Heart left ventricle (tissue), 16 donors: ENCODE data around the gene CCM2L. TPM values are rescaled to one million over a fixed set of nuclear protein-coding genes. Genes with fewer than 3 reads are reported as not detected.

Source experiments
- ATAC-seq, 4 donors: fragments of 200-7000 bp; cut with Tn5 transposase; one replicate each; pipeline ENCODE4 v1.9.1; 2020 to 2022; ENCODE audit warnings: moderate library complexity in 4 of 4, mild to moderate bottlenecking in 3 of 4, moderate number of reproducible peaks in 1 of 4
- DNase-seq, 5 donors: peaks; one replicate each; pipeline ENCODE4 v3.0.0-alpha.2; 2020
- H3K27ac ChIP-seq, 12 donors: fragments of 200-600 bp; sonication (generic) in 4 of 12; one replicate each; pipeline versions ENCODE4 v1.5.0 to v1.8.0; 2016 to 2022; ENCODE audit warnings: mild to moderate bottlenecking in 2 of 12
- H3K27me3 ChIP-seq, 9 donors: fragments of 200-600 bp; sonication (generic) in 2 of 9; one replicate each; pipeline versions ENCODE4 v1.5.1 to v1.8.0; 2016 to 2022; ENCODE audit warnings: mild to moderate bottlenecking in 3 of 9
- H3K36me3 ChIP-seq, 9 donors: fragments of 200-600 bp; sonication (generic) in 2 of 9; one replicate each; pipeline versions ENCODE4 v1.5.0 to v1.8.0; 2018 to 2022; ENCODE audit warnings: mild to moderate bottlenecking in 2 of 9
- H3K4me1 ChIP-seq, 12 donors: fragments of 200-600 bp; sonication (generic) in 4 of 12; one replicate each; pipeline versions ENCODE4 v1.5.0 to v1.8.0; 2016 to 2022; ENCODE audit warnings: mild to moderate bottlenecking in 3 of 12
- H3K4me3 ChIP-seq, 12 donors: fragments of 200-600 bp; sonication (generic) in 4 of 12; one replicate each; pipeline versions ENCODE4 v1.5.0 to v1.8.0; 2017 to 2022; ENCODE audit warnings: mild to moderate bottlenecking in 9 of 12, moderate library complexity in 4 of 12
- H3K9me3 ChIP-seq, 12 donors: fragments of 200-600 bp; sonication (generic) in 4 of 12; one replicate each; pipeline versions ENCODE4 v1.5.0 to v1.8.0; 2016 to 2022; ENCODE audit warnings: mild to moderate bottlenecking in 1 of 12
- CTCF ChIP-seq, 12 donors: fragments of 200-600 bp; sonication (generic) in 4 of 12; IDR thresholded peaks; one replicate each; pipeline versions ENCODE4 v1.5.0 to v1.8.0; 2018 to 2022; ENCODE audit warnings: antibody characterized with exemption in 12 of 12, mild to moderate bottlenecking in 5 of 12
- POLR2A ChIP-seq, 2 donors: fragments of 450-650 bp; IDR thresholded peaks; one replicate each; pipeline ENCODE4 v1.6.1; 2017; ENCODE audit warnings: antibody characterized with exemption in 2 of 2, mild to moderate bottlenecking in 2 of 2, moderate library complexity in 2 of 2
- WGBS, 4 donors: extraction: QIAGEN DNeasy Blood & Tissue Kit in 2 of 4; methylation state at CpG; one replicate each; pipeline versions ENCODE4 v1.1.5 to v1.1.7; 2013 to 2018; 5-methylcytosine and 5-hydroxymethylcytosine counted together
- intact Hi-C, 10 donors: fragments of 100-400 bp; cut with DNase I; formaldehyde crosslinking; loops; one replicate each; pipeline versions ENCODE4 v1.11.1 to v1.14.2; 2022
- polyA plus RNA-seq, 2 donors: library from polyadenylated mRNA; stranded (reverse); fragments of 200-250 nt; gene quantifications; one replicate each; pipeline ENCODE4 v1.2.3, GENCODE V29; 2013
- total RNA-seq, 9 donors: library from RNA; depleted of rRNA in 2 of 9; stranded (reverse); fragments of >200 nt in 2 of 9; fragmentation: NEBNext Ultra II Directional in 3 of 9; extraction: Animal tissue kit (Norgen Biotek cat#: 25700) in 3 of 9; gene quantifications; one replicate each; pipeline versions ENCODE4 v1.1.0 to v1.2.4, GENCODE V29; 2016 to 2023
- donor health status: ischemic (EF 13 %, LVEDD 7.1; RV severe dilation, severe dysfunction).
- donor health status: healthy with polysubstance abuse.
- donor health status: DM: no; HTN: yes; CAD: no.
- donor health status: DM: no; HTN: no; CAD: no.
- donor health status: ischemic (EF 25% LVEDD 6.9; RV normal size, moderate dysfunction).
- donor health status: ischemic (EF 25% LVEDD 5.7; RV mildly dilated, moderate dysfunction).
- donor health status: healthy.
- donor health status: DM: yes; HTN: yes; CAD: no.
- donor health status: ischemic (EF 35%, LVEDD 5.7; RV mildly dilated, moderate dysfunction).
- donor health status: nonischemic (EF 11% LVEDD 7.7; RV severe dilation, severe dysfunction).
- donor health status: DM: yes; HTN: yes; CAD: no.
- donor health status: PGD.
- donor health status: ischemic (EF 29% LVEDD 5.4; RV normal size, mild dysfunction).
- donor health status: nonischemic (EF 23%, LVEDD 6.1; RV moderate dilation, normal function).

Gene CCM2L
- total and polyA plus RNA-seq, 11 donors: 3.4 to 14.8 (median 9.6) TPM

DNA sequence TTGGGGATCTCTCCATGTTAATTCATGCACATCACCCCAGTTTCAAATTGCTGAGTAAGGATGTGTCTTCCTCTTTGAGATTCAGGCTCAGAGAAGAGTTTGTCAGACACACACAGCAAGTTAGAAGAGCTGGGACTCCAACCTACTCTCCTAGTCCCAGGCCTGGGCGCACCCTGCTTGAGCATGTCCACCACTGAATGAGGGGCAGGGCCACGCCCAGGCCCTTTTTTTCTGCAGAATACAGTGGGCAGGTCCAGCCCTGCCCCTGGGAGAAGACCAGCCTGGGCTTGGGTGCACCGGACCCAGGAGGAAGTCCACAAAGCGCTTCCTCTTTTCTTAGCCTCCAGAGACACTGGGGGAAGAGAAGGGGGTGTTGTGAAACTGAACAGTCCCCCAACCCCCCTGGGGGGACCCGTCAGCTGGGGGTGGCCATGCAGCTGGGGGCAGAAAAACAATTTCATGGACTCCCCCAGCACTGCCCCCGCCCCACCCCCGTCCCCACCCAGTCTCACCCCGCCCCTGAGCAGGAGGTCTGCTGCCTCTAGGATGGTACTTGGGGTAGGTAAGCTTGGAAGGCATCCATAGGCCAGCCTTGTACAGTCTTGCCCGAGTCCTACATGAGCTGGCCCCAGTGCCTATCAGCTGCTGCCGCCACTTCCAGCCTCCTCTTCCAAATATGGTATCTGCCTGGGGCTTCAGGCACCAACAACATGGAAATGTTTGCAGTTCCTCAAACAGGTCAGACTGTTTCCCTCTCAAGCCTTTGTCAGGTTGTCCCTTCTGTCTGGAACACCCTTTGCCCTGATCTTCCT is 30.1 kb downstream of the CCM2L start:
- intact Hi-C loops: no loop called here
- Histone ChIP-seq H3K9me3 (peaks cover 0 to 6% (median 0%) of the 10 kb centered on the region in 12 donors), H3K36me3 (peaks cover 0 to 2% (median 0%) of the 10 kb centered on the region in 9 donors), H3K27me3 (peaks cover 0 to 9% (median 0%) of the 10 kb centered on the region in 9 donors), H3K4me1 (peaks cover 0 to 52% (median 0%) of the 10 kb centered on the region in 12 donors), H3K27ac (peak overlapping the region in 1 of 12 donors; percentile 86), H3K4me3 (no peak overlapping the region)
- WGBS, 4 donors: 64 to 79% (median 70%) methylated on average over 5 to 10 of the region's 10 CpGs
- ATAC-seq (peak; percentile 26 to 94 (median 80)), DNase-seq (peak in 4 of 5 donors; percentile 33 to 79 (median 58))
- TF ChIP-seq POLR2A (IDR thresholded peaks at IDR 0.05): no peak

DNA sequence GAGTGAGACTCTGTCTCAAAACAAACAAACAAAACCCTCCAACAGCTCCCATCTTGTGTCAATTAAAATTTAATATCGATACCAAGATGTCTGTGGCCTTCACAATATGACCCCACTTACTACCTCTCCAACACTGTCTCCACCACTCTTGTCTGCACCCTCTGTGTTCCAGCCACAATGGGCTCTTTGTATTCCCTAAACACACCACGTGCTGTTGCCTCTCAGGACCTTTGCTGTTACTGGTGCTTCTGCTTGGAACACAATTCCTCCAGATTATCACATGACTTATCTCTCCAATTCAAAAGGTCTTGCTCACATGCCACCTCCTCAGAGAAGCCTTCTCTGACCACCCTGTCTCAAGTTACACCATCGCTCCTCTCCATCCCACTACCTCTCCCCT is 35.8 kb downstream of the CCM2L start:
- intact Hi-C loops: no loop called here
- peaks cover 0 to 20% (median 0%) of the 10 kb centered on the region in 12 donors for H3K4me1 ChIP-seq
- H3K36me3 ChIP-seq: no peaks in the 10 kb centered on the region
- H3K9me3 ChIP-seq: no peaks in the 10 kb centered on the region
- TF ChIP-seq POLR2A (IDR thresholded peaks at IDR 0.05): no peak
- no peak for TF ChIP-seq CTCF (IDR thresholded peaks at IDR 0.05)
- H3K27me3 ChIP-seq: peaks cover 0 to 15% (median 5%) of the 10 kb centered on the region in 9 donors
- DNase-seq (no peak), ATAC-seq (no peak)
- 75 to 77% (median 75%) methylated on average over 3 of the region's 3 CpGs for WGBS, 4 donors
- H3K4me3 ChIP-seq: no peak overlapping the region
- no peak overlapping the region for H3K27ac ChIP-seq

DNA sequence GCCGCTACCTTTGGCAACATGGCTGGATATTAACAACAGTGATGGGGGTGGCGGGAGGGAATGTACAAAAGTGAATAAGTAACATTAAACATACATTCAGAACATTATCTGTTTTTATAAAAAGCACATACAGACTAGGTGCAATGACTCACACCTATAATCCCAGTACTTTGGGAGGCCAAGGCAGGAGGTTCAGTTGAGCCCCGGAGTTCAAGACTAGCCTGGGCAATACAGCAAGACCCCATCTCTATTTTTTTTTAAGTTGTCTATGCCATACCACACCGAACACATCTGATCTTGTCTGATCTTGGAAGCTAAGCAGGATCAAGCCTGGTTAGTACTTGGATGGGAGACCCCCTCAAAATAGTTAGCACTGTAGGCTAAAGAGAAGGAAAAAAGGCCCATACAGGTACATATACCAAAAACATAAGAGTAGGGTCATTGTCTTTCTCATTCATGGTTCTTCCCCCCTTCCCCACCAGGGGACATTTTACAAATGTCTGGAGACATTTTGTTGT is 40.1 kb downstream of the CCM2L start:
- H3K9me3 ChIP-seq: no peaks in the 10 kb centered on the region
- peaks cover 16 to 56% (median 35%) of the 10 kb centered on the region in 9 donors for H3K27me3 ChIP-seq
- WGBS, 4 donors: 93 to 97% (median 95%) methylated on average over 4 of the region's 4 CpGs
- intact Hi-C loops: no loop called here
- TF ChIP-seq POLR2A (IDR thresholded peaks at IDR 0.05) (no peak), CTCF (IDR thresholded peaks at IDR 0.05) (no peak)
- peaks cover 0 to 26% (median 7%) of the 10 kb centered on the region in 12 donors for H3K4me1 ChIP-seq
- no peaks in the 10 kb centered on the region for H3K36me3 ChIP-seq
- DNase-seq (no peak), ATAC-seq (no peak)
- H3K27ac ChIP-seq: no peak overlapping the region
- no peak overlapping the region for H3K4me3 ChIP-seq

DNA sequence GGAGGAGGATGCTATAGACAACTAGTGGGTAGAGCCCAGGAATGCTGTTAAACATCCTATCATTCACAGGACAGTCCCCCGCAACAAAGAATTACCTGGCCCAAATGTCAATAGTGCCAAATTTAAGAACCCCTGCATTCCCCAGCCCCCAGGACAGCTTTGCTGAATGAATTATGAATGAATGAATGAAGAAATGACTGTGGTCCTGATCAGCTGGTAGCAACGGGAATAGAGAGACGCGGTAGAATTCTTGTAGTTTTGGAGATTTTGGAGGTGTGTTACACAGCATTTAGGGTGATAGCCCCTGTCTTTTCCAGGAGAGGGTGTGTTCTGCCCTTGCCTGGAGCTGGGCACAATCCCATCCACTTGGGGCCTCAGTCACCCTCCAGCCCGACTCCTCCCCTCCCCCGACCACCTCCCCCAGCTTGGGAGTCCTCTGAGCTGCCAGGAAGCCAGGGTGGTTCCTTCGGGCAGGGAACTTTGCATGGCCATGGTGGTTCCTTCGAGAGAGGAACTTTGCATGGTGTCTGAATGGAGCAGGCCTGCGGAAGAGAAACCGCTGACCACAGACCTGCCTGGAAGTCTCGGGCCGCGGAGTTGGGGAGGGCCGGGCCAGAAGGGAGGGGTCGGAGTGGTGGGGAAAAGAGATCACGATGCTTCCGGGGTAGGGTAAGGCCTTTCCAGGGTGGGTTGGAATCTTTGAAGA is 40.8 kb downstream of the CCM2L start:
- no peaks in the 10 kb centered on the region for H3K36me3 ChIP-seq
- 19 to 25% (median 21%) methylated on average over 17 of the region's 17 CpGs for WGBS, 4 donors
- peak overlapping the region in 3 of 12 donors; percentile 60 to 97 (median 67) for H3K27ac ChIP-seq
- H3K27me3 ChIP-seq: peaks cover 16 to 62% (median 35%) of the 10 kb centered on the region in 9 donors
- intact Hi-C loops: no loop called here
- TF ChIP-seq POLR2A (IDR thresholded peaks at IDR 0.05): no peak
- TF ChIP-seq CTCF (IDR thresholded peaks at IDR 0.05): no peak
- ATAC-seq (peak; percentile 64 to 88 (median 82)), DNase-seq (peak; percentile 54 to 85 (median 67))
- peak overlapping the region in 2 of 12 donors; percentile 41 to 71 for H3K4me3 ChIP-seq
- no peaks in the 10 kb centered on the region for H3K9me3 ChIP-seq
- peaks cover 0 to 26% (median 7%) of the 10 kb centered on the region in 12 donors for H3K4me1 ChIP-seq
